ENCODE results near the gene TRPM3.

TRPM3 gene

GRCh38 chr9:70603020-70603411, 518.4 kb downstream of the TRPM3 start:
- TF ChIP-seq CTCF (IDR thresholded peaks at IDR 0.05; ENCODE audit: low read depth, low read length, missing control alignments), result no peak
- no peak for DNase-seq (ENCODE audit: extremely low read depth, low read depth)
- H3K4me3 ChIP-seq (replicated peaks; ENCODE audit: low read depth, low read length), result no peak overlapping the region

- no peak overlapping the region for H3K4me3 ChIP-seq (replicated peaks; ENCODE audit: low read depth, low read length)
- peak; percentile 70 for TF ChIP-seq CTCF (IDR thresholded peaks at IDR 0.05; ENCODE audit: low read depth, low read length, missing control alignments)
- peak; percentile 78 for DNase-seq (ENCODE audit: extremely low read depth, low read depth)
Measured at GRCh38 chr9:70602321-70603019, 519.0 kb downstream of the TRPM3 start.

- peak overlapping the region; percentile 20 for H3K4me3 ChIP-seq (replicated peaks; ENCODE audit: low read depth, low read length)
- TF ChIP-seq CTCF (IDR thresholded peaks at IDR 0.05; ENCODE audit: low read depth, low read length, missing control alignments), result no peak
- DNase-seq (ENCODE audit: extremely low read depth, low read depth), result peak; percentile 79
Measured at GRCh38 chr9:70601000-70601951, 520.1 kb downstream of the TRPM3 start.

- H3K4me3 ChIP-seq (replicated peaks; ENCODE audit: low read depth, low read length), result peak overlapping the region; percentile 20; the same call in 1 of the 2 replicates
- DNase-seq (ENCODE audit: extremely low read depth, low read depth), result no peak
Measured at GRCh38 chr9:70600506-70600905, 520.9 kb downstream of the TRPM3 start.

GRCh38 chr9:70597886-70598285, 523.5 kb downstream of the TRPM3 start:
- H3K4me3 ChIP-seq (replicated peaks; ENCODE audit: low read depth, low read length), result no peak overlapping the region
- no peak for TF ChIP-seq CTCF (IDR thresholded peaks at IDR 0.05; ENCODE audit: low read depth, low read length, missing control alignments)
- no peak for DNase-seq (ENCODE audit: extremely low read depth, low read depth)

More at GRCh38 chr9:70600506-70600905, 520.9 kb downstream of the TRPM3 start:
- TF ChIP-seq CTCF (IDR thresholded peaks at IDR 0.05; ENCODE audit: low read depth, low read length, missing control alignments), result no peak

- TF ChIP-seq CTCF (IDR thresholded peaks at IDR 0.05; ENCODE audit: low read depth, low read length, missing control alignments), result no peak
- no peak overlapping the region for H3K4me3 ChIP-seq (replicated peaks; ENCODE audit: low read depth, low read length)
- no peak for DNase-seq (ENCODE audit: extremely low read depth, low read depth)
Measured at GRCh38 chr9:70595211-70595610, 526.2 kb downstream of the TRPM3 start.
